Osteocyte (in vitro differentiated cells): Measurements from ENCODE around the gene TNS1. TPM values are rescaled to one million over a fixed set of nuclear protein-coding genes. Genes with fewer than 3 reads are reported as not detected.

ENCODE experiments used
- DNase-seq: peaks from one replicate; pipeline ENCODE4 v3.0.0; 2021; ENCODE audit warnings: mixed read lengths; ENCODE audit not compliant: unreplicated experiment; ENCODE audit errors: extremely low spot score
- H3K27ac Mint-ChIP-seq: one replicate; pipeline ENCODE4 v1.8.0; 2021; ENCODE audit warnings: mild to moderate bottlenecking, mixed read lengths; ENCODE audit not compliant: unreplicated experiment
- H3K27me3 Mint-ChIP-seq: one replicate; pipeline ENCODE4 v1.8.0; 2021; ENCODE audit warnings: mixed read lengths; ENCODE audit not compliant: unreplicated experiment
- H3K36me3 Mint-ChIP-seq: one replicate; pipeline ENCODE4 v1.8.0; 2021; ENCODE audit warnings: mixed read lengths; ENCODE audit not compliant: unreplicated experiment
- H3K4me1 Mint-ChIP-seq: one replicate; pipeline ENCODE4 v1.8.0; 2021; ENCODE audit warnings: mixed read lengths; ENCODE audit not compliant: unreplicated experiment
- H3K4me3 Mint-ChIP-seq: one replicate; pipeline ENCODE4 v1.8.0; 2021; ENCODE audit warnings: mild to moderate bottlenecking, moderate library complexity, mixed read lengths; ENCODE audit not compliant: unreplicated experiment
- H3K9me3 Mint-ChIP-seq: one replicate; pipeline ENCODE4 v1.8.0; 2021; ENCODE audit warnings: mixed read lengths; ENCODE audit not compliant: unreplicated experiment
- CTCF ChIP-seq: fragments of 200-600 bp; sonication (generic); IDR thresholded peaks from 2 replicates; pipeline ENCODE4 v1.5.0; 2021; ENCODE audit warnings: antibody characterized with exemption, mild to moderate bottlenecking, moderate library complexity
- total RNA-seq: library from RNA; stranded (reverse); gene quantifications from 2 replicates; pipeline ENCODE4 v1.2.1, GENCODE V29; 2021

The TNS1 gene
- total RNA-seq, 1 donor from 2014 or later = 80.8 TPM

- H3K27ac Mint-ChIP-seq = peak overlapping the region; percentile 53
- no peak for DNase-seq
- TF ChIP-seq CTCF = peak; percentile 38
- H3K9me3 Mint-ChIP-seq = no peaks in the 10 kb centered on the region
- H3K4me3 Mint-ChIP-seq = no peak overlapping the region
- H3K36me3 Mint-ChIP-seq = peaks cover 15% of the 10 kb centered on the region
- peaks cover 76% of the 10 kb centered on the region for H3K4me1 Mint-ChIP-seq
- no peaks in the 10 kb centered on the region for H3K27me3 Mint-ChIP-seq
These were observed 84.3 kb downstream of the TNS1 start for GRCh38 chr2:217918308-217919024.

- Mint-ChIP-seq H3K9me3 (no peaks in the 10 kb centered on the region), H3K27me3 (no peaks in the 10 kb centered on the region), H3K36me3 (peaks cover 15% of the 10 kb centered on the region), H3K27ac (peak overlapping the region; percentile 28), H3K4me1 (peaks cover 71% of the 10 kb centered on the region), H3K4me3 (no peak overlapping the region)
- DNase-seq = no peak
- TF ChIP-seq CTCF = no peak
These were observed 86.1 kb downstream of the TNS1 start for GRCh38 chr2:217916504-217917254.

- Mint-ChIP-seq H3K4me3 (no peak overlapping the region), H3K36me3 (peaks cover 15% of the 10 kb centered on the region), H3K27me3 (no peaks in the 10 kb centered on the region), H3K27ac (peak overlapping the region; percentile 23), H3K4me1 (peaks cover 71% of the 10 kb centered on the region), H3K9me3 (no peaks in the 10 kb centered on the region)
- no peak for DNase-seq
- no peak for TF ChIP-seq CTCF
These were observed 87.1 kb downstream of the TNS1 start for GRCh38 chr2:217915706-217916105.

GRCh38 chr2:217914878-217915277 is 87.9 kb downstream of the TNS1 start:
- H3K4me1 Mint-ChIP-seq = peaks cover 71% of the 10 kb centered on the region
- no peak for TF ChIP-seq CTCF
- no peak overlapping the region for H3K4me3 Mint-ChIP-seq
- H3K27ac Mint-ChIP-seq = no peak overlapping the region
- H3K36me3 Mint-ChIP-seq = peaks cover 15% of the 10 kb centered on the region
- no peak for DNase-seq
- no peaks in the 10 kb centered on the region for H3K9me3 Mint-ChIP-seq
- H3K27me3 Mint-ChIP-seq = no peaks in the 10 kb centered on the region

- Mint-ChIP-seq H3K4me3 (no peak overlapping the region), H3K27ac (peak overlapping the region; percentile 43), H3K4me1 (peaks cover 70% of the 10 kb centered on the region), H3K36me3 (peaks cover 15% of the 10 kb centered on the region), H3K27me3 (no peaks in the 10 kb centered on the region), H3K9me3 (no peaks in the 10 kb centered on the region)
- no peak for DNase-seq
- TF ChIP-seq CTCF = no peak
These were observed 88.7 kb downstream of the TNS1 start for GRCh38 chr2:217914078-217914477.
